GM21723 (cell line): ENCODE measurements around the gene MACF1.
A peak's percentile ranks its signal among the peaks of the same experiment; 100 is the strongest.
"Not testable (repeated sequence)": the region's sequence is repeated elsewhere in the genome, so short reads cannot be mapped to it uniquely, and the experiment has no call there.

Experiments
- ATAC-seq: cut with Tn5 transposase; IDR thresholded peaks from one replicate; pipeline ENCODE4 v1.9.1; 2021; ENCODE audit warnings: mild to moderate bottlenecking, moderate library complexity; ENCODE audit not compliant: unreplicated experiment

The MACF1 gene

GRCh38 chr1:39485046-39485803 lies 280.7 kb downstream of the MACF1 start:
- ATAC-seq, result no peak

GRCh38 chr1:39488012-39488545 lies 283.6 kb downstream of the MACF1 start:
- ATAC-seq, result no peak

- no peak for ATAC-seq
Observed at GRCh38 chr1:39488793-39489566, 284.5 kb downstream of the MACF1 start.

GRCh38 chr1:39489567-39490239 lies 285.2 kb downstream of the MACF1 start:
- no peak for ATAC-seq

- ATAC-seq, result no peak
Observed at GRCh38 chr1:39490596-39491145, 286.2 kb downstream of the MACF1 start.

- peak; percentile 76 for ATAC-seq
Observed at GRCh38 chr1:39491146-39491921, 286.8 kb downstream of the MACF1 start, which contains the start of gene BMP8A. Gene BMP8A, plus strand, starts transcription at chr1:39491636. Its CDS starts 356 bp downstream, at chr1:39491992.

- not testable (repeated sequence) for ATAC-seq
Observed at GRCh38 chr1:39492118-39493042, 287.9 kb downstream of the MACF1 start.

- not testable (repeated sequence) for ATAC-seq
Observed at GRCh38 chr1:39493043-39493810, 288.7 kb downstream of the MACF1 start.

GRCh38 chr1:39494671-39495410 lies 290.3 kb downstream of the MACF1 start:
- no peak for ATAC-seq

- ATAC-seq, result not testable (repeated sequence)
Observed at GRCh38 chr1:39496520-39496919, 292.0 kb downstream of the MACF1 start.

- ATAC-seq, result no peak
Observed at GRCh38 chr1:39497585-39497984, 293.1 kb downstream of the MACF1 start.

- not testable (repeated sequence) for ATAC-seq
Observed at GRCh38 chr1:39498096-39498710, 293.7 kb downstream of the MACF1 start.

GRCh38 chr1:39498821-39499220 lies 294.3 kb downstream of the MACF1 start:
- not testable (repeated sequence) for ATAC-seq

- no peak for ATAC-seq
Observed at GRCh38 chr1:39499668-39500067, 295.2 kb downstream of the MACF1 start.

- ATAC-seq, result no peak
Observed at GRCh38 chr1:39500862-39501389, 296.4 kb downstream of the MACF1 start.

- ATAC-seq, result no peak
Observed at GRCh38 chr1:39501666-39502065, 297.2 kb downstream of the MACF1 start.

- not testable (repeated sequence) for ATAC-seq
Observed at GRCh38 chr1:39504436-39504835, 299.9 kb downstream of the MACF1 start.
